Breast epithelium (tissue), 4 donors: ENCODE results near the gene MT3. TPM values are rescaled to one million over a fixed set of nuclear protein-coding genes. Genes with fewer than 3 reads are reported as not detected.
"Not testable (repeated sequence)": the region's sequence is repeated elsewhere in the genome, so short reads cannot be mapped to it uniquely, and the experiment has no call there.

Experiments used
- DNase-seq, 2 donors: peaks; one replicate each; pipeline ENCODE4 v3.0.0-alpha.2; 2019; ENCODE audit warnings: low spot score in 2 of 2
- H3K27ac ChIP-seq, 2 donors: fragments of 200-600 bp; sonication (generic) in 1 of 2; one replicate each; pipeline ENCODE4 v1.5.1; 2016 to 2019; ENCODE audit warnings: mild to moderate bottlenecking in 1 of 2
- H3K27me3 ChIP-seq, 2 donors: fragments of 200-600 bp; sonication (generic) in 1 of 2; one replicate each; pipeline versions ENCODE4 v1.5.1 to v1.6.0; 2017 to 2019; ENCODE audit warnings: control low read depth in 1 of 2, mild to moderate bottlenecking in 1 of 2
- H3K36me3 ChIP-seq: fragments of 200-600 bp; one replicate; pipeline ENCODE4 v1.5.1; 2019
- H3K4me1 ChIP-seq, 2 donors: fragments of 200-600 bp; sonication (generic); one replicate each; pipeline ENCODE4 v1.5.1; 2016 to 2019; ENCODE audit warnings: control low read depth in 1 of 2
- H3K4me3 ChIP-seq, 3 donors: fragments of 200-600 bp; sonication (generic); 1 replicate in 2 of 3; 2 replicates in 1 of 3; pipeline ENCODE4 v1.5.1; 2016 to 2019; ENCODE audit warnings: mild to moderate bottlenecking in 3 of 3, moderate library complexity in 2 of 3
- H3K9me3 ChIP-seq, 2 donors: fragments of 200-600 bp; sonication (generic) in 1 of 2; one replicate each; pipeline ENCODE4 v1.5.1; 2016 to 2019; ENCODE audit warnings: control low read depth in 1 of 2
- POLR2A ChIP-seq: fragments of 450-650 bp; IDR thresholded peaks from one replicate; pipeline ENCODE4 v1.6.1; 2016; ENCODE audit warnings: antibody characterized with exemption, mild to moderate bottlenecking, moderate library complexity
- POLR2AphosphoS5 ChIP-seq, 3 donors: sonication (generic); formaldehyde crosslinking; IDR thresholded peaks; one replicate each; pipeline ENCODE4 v1.6.1; 2017; ENCODE audit warnings: antibody characterized with exemption in 3 of 3
- intact Hi-C: fragments of 100-400 bp; cut with DNase I; formaldehyde crosslinking; loops from one replicate; pipeline ENCODE4 v1.15.1; 2023; ENCODE audit warnings: low total_unique reads
- total RNA-seq, 3 donors: library from RNA; depleted of rRNA; stranded (reverse); fragments of >200 nt; gene quantifications; one replicate each; pipeline ENCODE4 v1.1.0, GENCODE V29; 2016
- TF ChIP-seq, protein P1 (sequence below), 3 donors: fragments of 450-650 bp; IDR thresholded peaks; one replicate each; pipeline ENCODE4 v1.5.1; 2016 to 2017; ENCODE audit warnings: antibody characterized with exemption in 3 of 3, mild to moderate bottlenecking in 3 of 3, moderate library complexity in 3 of 3

MT3 gene
- total RNA-seq, 3 donors from 2014 or later = not detected

DNA sequence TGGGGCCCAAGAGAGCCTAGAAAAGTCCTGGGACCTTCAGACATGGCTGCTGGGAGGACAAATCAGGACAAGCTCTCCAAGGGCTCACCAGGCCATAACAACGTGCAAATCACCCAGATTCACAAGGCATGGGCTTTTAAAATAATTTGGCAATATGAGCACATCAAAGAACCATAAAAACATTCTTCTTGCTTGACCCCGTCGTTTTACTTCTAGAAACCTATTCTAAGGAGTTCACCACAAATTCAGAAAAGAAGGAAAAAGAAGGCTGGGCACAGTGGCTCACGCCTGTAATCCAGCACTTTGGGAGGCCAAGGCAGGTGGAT is 12.1 kb upstream of the MT3 start:
- no peak for DNase-seq
- intact Hi-C loops = no loop called here
- TF ChIP-seq POLR2AphosphoS5 (IDR thresholded peaks at IDR 0.05) (no peak), POLR2A (no peak)
- TF ChIP-seq, protein P1, sequence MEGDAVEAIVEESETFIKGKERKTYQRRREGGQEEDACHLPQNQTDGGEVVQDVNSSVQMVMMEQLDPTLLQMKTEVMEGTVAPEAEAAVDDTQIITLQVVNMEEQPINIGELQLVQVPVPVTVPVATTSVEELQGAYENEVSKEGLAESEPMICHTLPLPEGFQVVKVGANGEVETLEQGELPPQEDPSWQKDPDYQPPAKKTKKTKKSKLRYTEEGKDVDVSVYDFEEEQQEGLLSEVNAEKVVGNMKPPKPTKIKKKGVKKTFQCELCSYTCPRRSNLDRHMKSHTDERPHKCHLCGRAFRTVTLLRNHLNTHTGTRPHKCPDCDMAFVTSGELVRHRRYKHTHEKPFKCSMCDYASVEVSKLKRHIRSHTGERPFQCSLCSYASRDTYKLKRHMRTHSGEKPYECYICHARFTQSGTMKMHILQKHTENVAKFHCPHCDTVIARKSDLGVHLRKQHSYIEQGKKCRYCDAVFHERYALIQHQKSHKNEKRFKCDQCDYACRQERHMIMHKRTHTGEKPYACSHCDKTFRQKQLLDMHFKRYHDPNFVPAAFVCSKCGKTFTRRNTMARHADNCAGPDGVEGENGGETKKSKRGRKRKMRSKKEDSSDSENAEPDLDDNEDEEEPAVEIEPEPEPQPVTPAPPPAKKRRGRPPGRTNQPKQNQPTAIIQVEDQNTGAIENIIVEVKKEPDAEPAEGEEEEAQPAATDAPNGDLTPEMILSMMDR (IDR thresholded peaks at IDR 0.05) = no peak

DNA sequence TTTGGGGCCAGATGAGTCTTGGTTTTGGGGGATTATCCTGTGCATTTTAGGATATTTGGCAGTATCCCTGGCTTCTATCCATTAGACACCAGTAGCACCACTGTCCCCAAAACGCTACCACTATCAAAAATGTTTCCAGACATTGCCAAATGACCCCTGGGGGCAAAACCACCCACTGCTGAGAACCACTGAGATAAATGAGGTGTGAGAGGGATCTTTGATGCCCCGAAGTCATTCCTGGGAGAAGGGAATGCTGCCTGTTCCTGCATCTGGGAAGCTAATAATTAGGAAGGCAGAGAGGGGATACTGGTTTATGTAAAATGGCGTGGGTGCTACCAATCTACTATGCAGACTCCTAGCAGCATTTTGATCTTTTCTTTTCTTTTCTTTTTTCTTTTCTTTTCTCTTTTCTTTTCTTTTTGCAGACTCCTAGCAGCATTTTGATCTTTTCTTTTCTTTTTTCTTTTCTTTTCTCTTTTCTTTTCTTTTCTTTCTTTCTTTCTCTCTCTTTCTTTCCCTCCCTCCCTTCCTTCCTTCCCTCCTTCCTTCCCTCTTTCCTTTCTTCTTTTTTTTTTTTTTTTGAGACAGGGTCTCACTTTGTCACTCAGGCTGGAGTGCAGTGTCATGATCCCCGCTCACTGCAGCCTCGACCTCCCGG is 8.8 kb upstream of the MT3 start:
- Histone ChIP-seq H3K36me3 (no peaks in the 10 kb centered on the region), H3K4me3 (no peak overlapping the region), H3K27me3 (no peaks in the 10 kb centered on the region), H3K9me3 (no peaks in the 10 kb centered on the region), H3K4me1 (no peaks in the 10 kb centered on the region), H3K27ac (no peak overlapping the region)
- intact Hi-C loops = no loop called here
- TF ChIP-seq POLR2A (no peak), POLR2AphosphoS5 (IDR thresholded peaks at IDR 0.05) (no peak)
- TF ChIP-seq, protein P1 (IDR thresholded peaks at IDR 0.05) = no peak
- no peak for DNase-seq

More for the DNA sequence above, 12.1 kb upstream of the MT3 start:
- H3K27ac ChIP-seq = peak overlapping the region in 1 of 2 donors; percentile 68
- H3K36me3 ChIP-seq = no peaks in the 10 kb centered on the region
- no peaks in the 10 kb centered on the region for H3K27me3 ChIP-seq
- H3K4me1 ChIP-seq = no peaks in the 10 kb centered on the region
- no peaks in the 10 kb centered on the region for H3K9me3 ChIP-seq
- H3K4me3 ChIP-seq = no peak overlapping the region

DNA sequence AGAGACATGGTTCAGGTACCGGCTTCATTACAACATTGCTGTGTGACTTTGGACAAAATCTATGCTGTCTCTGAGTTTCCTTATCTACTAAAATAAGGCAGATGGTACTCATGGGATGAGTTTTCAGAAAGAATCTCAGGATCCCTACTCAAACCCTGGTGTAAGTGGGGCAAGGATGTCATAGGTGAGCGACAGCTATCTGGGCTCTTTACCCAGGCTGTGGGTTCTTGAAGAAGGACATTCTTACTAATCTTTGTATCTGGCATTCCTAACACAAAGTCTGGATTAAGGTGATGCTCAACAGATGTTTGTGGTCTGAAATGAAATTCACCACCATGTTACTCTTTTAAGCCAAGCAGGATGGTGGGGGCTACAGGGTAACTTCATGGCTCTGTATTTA is 6.4 kb upstream of the MT3 start:
- H3K36me3 ChIP-seq, H3K4me1 ChIP-seq, H3K27ac ChIP-seq, H3K9me3 ChIP-seq, intact Hi-C loops, H3K4me3 ChIP-seq, H3K27me3 ChIP-seq, DNase-seq: not testable (repeated sequence)

DNA sequence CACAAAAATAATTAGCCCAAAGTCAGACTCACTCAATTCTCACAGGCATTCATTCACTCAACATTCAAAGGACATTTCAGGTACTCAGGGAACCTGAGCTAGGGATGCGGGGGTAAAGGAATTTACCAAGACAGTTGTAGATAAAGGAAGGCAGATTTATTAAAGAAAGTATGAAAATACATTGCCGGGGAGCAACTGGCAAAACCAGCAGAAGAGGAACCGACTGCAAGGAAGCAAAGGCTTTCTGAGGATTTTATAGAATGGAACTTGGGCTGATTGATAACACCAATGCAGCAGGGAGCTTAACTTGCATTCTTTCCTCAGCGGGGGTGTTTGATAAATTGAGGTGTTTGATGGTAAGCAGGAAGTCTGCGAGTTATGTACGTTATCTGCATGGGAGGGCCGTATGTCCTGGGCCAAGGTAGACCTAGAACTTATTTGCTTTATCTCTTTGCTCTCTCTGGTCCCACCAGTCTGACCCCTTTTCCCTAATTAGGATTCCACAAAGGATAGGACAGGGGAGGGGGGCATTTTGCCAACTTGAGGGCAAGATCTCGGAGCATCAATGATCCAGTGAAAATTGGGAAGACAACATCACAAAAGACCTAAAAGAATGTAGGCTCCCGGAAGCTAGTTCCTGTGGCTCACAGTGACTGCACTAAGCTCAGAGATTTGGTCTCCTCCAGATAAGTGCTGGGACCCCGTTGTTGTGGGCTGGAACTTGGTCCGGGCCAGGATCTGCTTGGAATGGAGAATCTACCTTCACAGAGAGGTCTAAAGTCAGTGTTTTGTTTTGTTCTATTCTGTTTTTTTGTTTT is 5.8 kb upstream of the MT3 start:
- intact Hi-C loops = no loop called here
- Histone ChIP-seq H3K9me3 (no peaks in the 10 kb centered on the region), H3K27ac (no peak overlapping the region), H3K27me3 (no peaks in the 10 kb centered on the region), H3K36me3 (no peaks in the 10 kb centered on the region), H3K4me1 (no peaks in the 10 kb centered on the region), H3K4me3 (no peak overlapping the region)
- TF ChIP-seq POLR2A = no peak
- no peak for DNase-seq

DNA sequence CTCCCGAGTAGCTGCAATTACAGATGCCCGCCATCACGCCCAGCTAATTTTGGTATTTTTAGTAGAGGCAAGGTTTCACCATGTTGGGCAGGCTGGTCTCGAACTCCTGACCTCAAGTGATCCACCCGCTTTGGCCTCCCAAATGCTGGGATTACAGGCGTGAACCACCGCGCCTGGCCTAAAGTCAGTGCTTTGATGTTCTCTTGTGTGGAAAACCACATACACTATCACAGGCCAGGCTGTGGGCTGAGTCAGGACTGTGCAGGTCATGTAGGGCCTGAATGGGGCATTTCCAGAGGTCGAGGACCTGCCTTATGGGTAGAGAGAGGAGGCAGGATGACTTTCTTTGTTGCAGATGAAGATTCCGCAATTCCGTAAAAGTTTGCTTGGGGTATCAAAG is 5.1 kb upstream of the MT3 start:
- intact Hi-C loops = no loop called here
- TF ChIP-seq POLR2A = no peak
- TF ChIP-seq, protein P1 (IDR thresholded peaks at IDR 0.05) = no peak
- no peak for TF ChIP-seq POLR2AphosphoS5 (IDR thresholded peaks at IDR 0.05)
- Histone ChIP-seq H3K36me3 (no peaks in the 10 kb centered on the region), H3K27ac (no peak overlapping the region), H3K27me3 (peaks cover 0 to 4% of the 10 kb centered on the region in 2 donors), H3K4me3 (no peak overlapping the region), H3K4me1 (peaks cover 3% of the 10 kb centered on the region in 2 donors), H3K9me3 (no peaks in the 10 kb centered on the region)
- DNase-seq = no peak

DNA sequence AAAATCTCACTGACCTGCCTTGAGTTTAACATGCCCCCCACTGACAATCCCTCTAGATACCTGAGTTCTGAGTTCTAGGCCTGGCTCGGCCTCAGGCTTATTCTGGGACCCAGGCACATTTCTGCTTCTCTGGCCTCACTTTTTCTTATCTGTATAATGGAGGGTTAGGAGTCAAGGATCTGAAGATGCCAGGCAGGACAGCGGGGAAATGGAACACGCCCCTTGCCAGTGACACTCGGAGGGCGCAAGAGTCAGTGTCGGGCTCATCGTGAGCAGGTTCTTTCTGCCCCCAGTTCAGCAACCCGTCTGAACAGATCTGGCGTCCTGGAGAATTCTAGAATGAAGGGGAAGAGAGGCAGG is 567 bp upstream of the MT3 start:
- intact Hi-C loops = no loop called here
- H3K36me3 ChIP-seq = no peaks in the 10 kb centered on the region
- TF ChIP-seq, protein P1 (IDR thresholded peaks at IDR 0.05) = no peak
- TF ChIP-seq POLR2A (no peak), POLR2AphosphoS5 (IDR thresholded peaks at IDR 0.05) (no peak)
- peaks cover 0 to 18% of the 10 kb centered on the region in 2 donors for H3K27me3 ChIP-seq
- peaks cover 3 to 9% of the 10 kb centered on the region in 2 donors for H3K4me1 ChIP-seq
- DNase-seq = no peak
- peak overlapping the region; percentile 34 to 69 (median 49) for H3K4me3 ChIP-seq
- H3K27ac ChIP-seq = no peak overlapping the region
- H3K9me3 ChIP-seq = no peaks in the 10 kb centered on the region
